MG63 (cell line): Measurements from ENCODE around the gene TBL3. TPM values are rescaled to one million over a fixed set of nuclear protein-coding genes. Genes with fewer than 3 reads are reported as not detected.

ENCODE experiments used
- DNase-seq: peaks from one replicate; pipeline ENCODE4 v3.0.0-alpha.2; 2020
- H3K27me3 ChIP-seq: fragments of 250-450 bp; sonication (Bioruptor Pico); 2 replicates; pipeline ENCODE4 v1.5.1; 2020; ENCODE audit warnings: mild to moderate bottlenecking, moderate library complexity
- H3K36me3 ChIP-seq: fragments of 250-450 bp; sonication (Bioruptor Pico); 2 replicates; pipeline ENCODE4 v1.5.1; 2020; ENCODE audit warnings: mild to moderate bottlenecking, moderate library complexity
- H3K4me3 ChIP-seq: fragments of 250-450 bp; sonication (Bioruptor Pico); 2 replicates; pipeline ENCODE4 v1.5.1; 2020; ENCODE audit warnings: mild to moderate bottlenecking, moderate library complexity
- H3K9me3 ChIP-seq: fragments of 250-450 bp; sonication (Bioruptor Pico); 2 replicates; pipeline ENCODE4 v1.5.1; 2020; ENCODE audit warnings: mild to moderate bottlenecking, moderate library complexity
- total RNA-seq: library from RNA; depleted of rRNA; stranded (reverse); fragments of >200 nt; shearing (Covaris generic); gene quantifications from 2 replicates; pipeline ENCODE4 v1.2.3, GENCODE V29; 2014; ENCODE audit warnings: low replicate concordance

The TBL3 gene
- total RNA-seq, 1 experiment from 2014 or later: 75.4 TPM

DNA sequence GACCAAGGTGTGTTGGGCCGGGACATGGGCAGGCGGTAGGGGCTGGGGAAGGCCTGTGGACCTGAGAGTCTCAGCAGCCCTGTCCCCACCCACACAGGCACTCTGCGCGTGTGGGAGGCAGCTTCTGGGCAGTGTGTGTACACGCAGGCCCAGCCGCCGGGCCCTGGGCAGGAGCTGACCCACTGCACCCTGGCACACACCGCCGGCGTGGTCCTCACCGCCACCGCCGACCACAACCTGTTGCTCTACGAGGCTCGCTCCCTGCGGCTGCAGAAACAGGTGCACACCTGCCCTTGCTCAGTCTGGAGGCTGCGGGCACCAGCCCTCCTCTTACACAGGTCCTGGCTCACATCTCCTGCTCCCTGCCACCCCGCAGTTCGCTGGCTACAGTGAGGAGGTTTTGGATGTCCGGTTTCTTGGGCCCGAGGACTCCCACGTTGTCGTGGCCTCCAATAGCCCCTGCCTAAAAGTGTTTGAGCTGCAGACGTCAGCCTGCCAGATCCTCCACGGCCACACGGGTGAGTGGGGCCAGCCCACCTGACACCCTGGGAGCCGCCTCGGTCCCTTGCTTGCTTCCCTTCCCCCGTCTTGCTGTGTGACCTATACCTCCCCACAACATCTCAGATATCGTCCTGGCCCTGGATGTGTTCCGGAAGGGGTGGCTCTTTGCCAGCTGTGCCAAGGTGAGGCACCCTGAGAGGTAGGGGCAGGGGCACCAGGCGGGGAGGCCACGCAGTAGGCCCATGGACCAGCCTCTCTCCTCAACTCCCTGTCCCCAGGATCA is 3.8 kb downstream of the TBL3 start:
- no peak overlapping the region for H3K4me3 ChIP-seq
- no peak for DNase-seq
- peaks cover 8% of the 10 kb centered on the region for H3K27me3 ChIP-seq
- H3K9me3 ChIP-seq: no peaks in the 10 kb centered on the region
- peaks cover 43% of the 10 kb centered on the region for H3K36me3 ChIP-seq

GRCh38 chr16:1976216-1976520 is 4.3 kb downstream of the TBL3 start:
- H3K36me3 ChIP-seq: peaks cover 43% of the 10 kb centered on the region
- H3K4me3 ChIP-seq: no peak overlapping the region
- no peaks in the 10 kb centered on the region for H3K9me3 ChIP-seq
- DNase-seq: no peak
- H3K27me3 ChIP-seq: peaks cover 13% of the 10 kb centered on the region

DNA sequence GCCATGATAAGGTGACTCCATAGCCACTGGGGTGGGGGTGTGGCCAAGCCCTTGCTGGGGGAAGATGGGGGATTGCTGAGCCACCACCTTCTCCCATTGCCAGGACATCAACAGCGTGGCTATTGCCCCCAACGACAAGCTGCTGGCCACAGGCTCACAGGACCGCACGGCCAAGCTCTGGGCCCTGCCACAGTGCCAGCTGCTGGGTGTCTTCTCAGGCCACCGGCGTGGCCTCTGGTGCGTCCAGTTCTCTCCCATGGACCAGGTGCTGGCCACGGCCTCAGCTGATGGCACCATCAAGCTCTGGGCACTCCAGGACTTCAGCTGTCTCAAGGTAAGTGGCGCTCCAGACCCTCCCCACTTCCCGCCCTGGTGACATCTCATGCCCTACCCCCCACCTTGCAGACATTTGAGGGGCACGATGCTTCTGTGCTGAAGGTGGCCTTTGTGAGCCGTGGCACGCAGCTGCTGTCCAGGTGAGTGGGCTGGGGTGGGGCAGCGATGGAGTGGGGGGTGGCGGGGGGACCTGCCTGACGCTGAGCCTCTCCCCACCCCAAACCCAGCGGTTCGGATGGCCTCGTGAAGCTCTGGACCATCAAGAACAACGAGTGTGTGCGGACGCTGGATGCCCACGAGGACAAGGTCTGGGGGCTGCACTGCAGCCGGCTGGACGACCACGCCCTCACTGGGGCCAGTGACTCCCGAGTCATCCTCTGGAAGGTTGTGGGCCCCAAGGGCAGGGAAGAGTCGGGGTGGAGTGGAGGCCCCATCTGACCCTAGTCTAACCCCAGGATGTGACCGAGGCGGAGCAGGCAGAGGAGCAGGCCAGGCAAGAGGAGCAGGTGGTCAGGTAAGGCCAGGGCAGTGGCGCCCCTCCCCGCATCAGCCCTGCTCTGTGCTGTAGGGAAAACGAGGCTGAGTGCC is 5.4 kb downstream of the TBL3 start:
- Histone ChIP-seq H3K9me3 (no peaks in the 10 kb centered on the region), H3K27me3 (peaks cover 19% of the 10 kb centered on the region), H3K36me3 (peaks cover 43% of the 10 kb centered on the region), H3K4me3 (no peak overlapping the region)
- DNase-seq: no peak

DNA sequence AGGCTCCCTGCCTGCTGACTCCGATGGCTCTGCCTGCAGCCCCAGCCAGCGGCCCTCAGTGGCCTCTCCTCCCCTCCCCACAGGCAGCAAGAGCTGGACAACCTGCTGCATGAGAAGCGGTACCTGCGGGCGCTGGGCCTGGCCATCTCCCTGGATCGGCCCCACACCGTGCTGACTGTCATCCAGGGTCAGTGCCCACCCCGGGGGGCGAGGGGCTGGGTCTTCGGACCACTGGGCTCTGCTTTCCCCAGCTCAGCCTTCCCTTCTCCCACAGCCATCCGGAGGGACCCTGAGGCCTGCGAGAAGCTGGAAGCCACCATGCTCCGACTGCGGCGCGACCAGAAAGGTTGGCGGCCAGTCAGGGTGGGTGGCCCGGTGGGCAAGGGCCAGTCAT is 6.0 kb downstream of the TBL3 start:
- peaks cover 19% of the 10 kb centered on the region for H3K27me3 ChIP-seq
- H3K4me3 ChIP-seq: no peak overlapping the region
- DNase-seq: no peak
- no peaks in the 10 kb centered on the region for H3K9me3 ChIP-seq
- H3K36me3 ChIP-seq: peaks cover 43% of the 10 kb centered on the region

DNA sequence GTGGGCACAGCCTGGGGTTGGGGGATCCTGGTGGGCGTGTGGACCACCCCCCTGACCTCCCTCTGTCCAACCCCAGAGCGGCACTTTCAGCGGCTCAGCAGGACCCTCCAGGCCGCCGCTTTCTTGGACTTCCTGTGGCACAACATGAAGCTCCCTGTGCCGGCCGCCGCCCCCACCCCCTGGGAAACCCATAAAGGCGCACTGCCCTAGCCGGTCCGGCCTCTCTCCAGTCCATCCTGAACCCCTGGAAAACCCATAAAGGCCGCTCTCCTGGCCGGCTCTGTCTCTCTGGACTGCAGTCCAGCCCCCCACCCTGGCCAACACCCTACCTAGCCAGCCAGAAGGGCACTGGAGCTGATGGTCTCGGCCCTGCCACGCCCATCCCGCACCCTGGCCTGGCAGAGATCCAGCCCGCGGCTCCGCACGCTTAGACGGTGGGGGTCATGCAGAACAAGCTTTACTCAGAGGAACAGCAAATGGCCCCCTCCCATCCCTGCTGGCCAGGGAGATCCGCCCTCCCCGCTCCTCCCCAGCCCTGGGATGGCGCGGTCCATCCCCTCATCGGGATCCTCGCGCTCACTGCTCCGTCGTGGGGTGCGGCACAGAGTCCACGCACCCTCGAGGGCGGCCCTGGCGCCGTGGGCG is 6.7 kb downstream of the TBL3 start:
- no peaks in the 10 kb centered on the region for H3K9me3 ChIP-seq
- no peak overlapping the region for H3K4me3 ChIP-seq
- peaks cover 21% of the 10 kb centered on the region for H3K27me3 ChIP-seq
- peaks cover 41% of the 10 kb centered on the region for H3K36me3 ChIP-seq
- DNase-seq: no peak

DNA sequence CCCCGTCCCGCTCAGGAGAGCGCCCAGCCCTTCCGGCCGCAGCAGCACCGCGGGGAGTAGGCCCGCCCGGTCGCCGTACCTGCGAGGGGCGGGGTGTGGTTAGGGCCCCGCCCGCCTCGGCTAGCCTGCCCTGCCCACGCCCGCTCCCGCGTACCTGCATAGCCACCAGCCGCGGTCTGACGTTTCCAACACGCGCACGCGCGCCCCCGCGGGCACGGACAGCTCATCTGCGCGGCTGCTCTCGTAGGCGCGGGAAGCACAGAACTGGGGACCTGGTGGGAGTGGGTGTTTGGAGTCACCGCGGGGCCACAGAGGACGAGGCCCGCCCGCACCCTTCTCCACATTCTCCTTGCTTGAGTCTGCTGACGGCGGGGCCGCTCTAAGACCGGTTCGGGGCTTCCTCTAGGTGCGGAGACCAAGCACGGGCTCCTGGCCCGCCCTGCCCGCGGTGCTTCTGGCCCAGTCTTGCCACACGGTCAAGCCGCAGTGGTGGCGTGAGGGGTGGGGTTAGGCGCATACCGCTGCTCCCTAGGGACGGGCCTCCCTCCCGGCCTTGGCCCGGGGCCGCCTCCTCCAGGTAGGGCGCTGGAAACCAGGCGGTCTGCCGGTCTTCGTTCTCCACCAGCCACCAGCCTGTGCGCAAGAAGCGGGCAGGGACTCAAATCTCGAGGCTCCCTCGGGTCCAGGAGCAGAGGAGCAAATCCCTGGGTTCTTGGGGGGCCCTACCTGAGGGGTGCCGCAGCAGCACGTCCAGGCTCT is 7.6 kb downstream of the TBL3 start:
- no peak for DNase-seq
- no peaks in the 10 kb centered on the region for H3K9me3 ChIP-seq
- H3K27me3 ChIP-seq: peaks cover 21% of the 10 kb centered on the region
- no peak overlapping the region for H3K4me3 ChIP-seq
- peaks cover 36% of the 10 kb centered on the region for H3K36me3 ChIP-seq

DNA sequence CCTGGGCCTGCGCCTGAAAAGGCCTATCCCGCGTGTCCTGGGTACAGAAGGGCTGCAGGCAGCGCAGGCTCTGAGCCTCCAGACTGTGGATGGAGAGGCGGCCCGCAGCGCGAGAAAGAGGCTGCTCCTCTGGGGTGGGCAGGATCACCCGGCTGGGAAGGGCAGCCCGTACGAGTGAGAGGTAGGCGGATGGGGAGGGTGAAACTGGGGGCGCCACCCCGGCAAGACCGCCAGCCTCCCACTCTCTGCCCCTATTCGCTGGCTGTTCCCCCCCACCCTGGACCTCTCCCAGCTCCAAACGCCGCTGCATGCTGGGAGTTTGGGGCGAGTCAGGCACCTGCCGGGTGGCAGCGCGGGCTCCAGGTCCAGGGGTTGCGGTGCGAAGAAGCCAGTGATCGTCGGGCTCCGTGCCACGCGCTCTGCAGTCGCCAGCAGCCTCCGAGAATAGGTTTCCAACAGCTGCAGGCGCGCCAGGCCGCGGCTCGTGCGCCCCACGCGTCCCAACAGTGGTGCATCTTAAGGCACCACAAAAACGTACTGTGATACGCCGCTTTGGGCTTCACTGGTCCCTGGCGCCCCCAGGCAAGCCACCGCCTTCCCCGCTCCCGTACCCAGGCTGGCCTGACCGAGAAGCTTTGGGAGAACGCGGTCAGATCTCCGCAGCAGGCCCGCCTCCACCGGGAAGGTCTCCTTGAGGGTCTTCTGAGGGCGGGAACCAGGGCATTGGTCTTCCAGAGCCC is 8.3 kb downstream of the TBL3 start:
- Histone ChIP-seq H3K36me3 (peaks cover 32% of the 10 kb centered on the region), H3K27me3 (peaks cover 21% of the 10 kb centered on the region), H3K4me3 (no peak overlapping the region), H3K9me3 (no peaks in the 10 kb centered on the region)
- no peak for DNase-seq

DNA sequence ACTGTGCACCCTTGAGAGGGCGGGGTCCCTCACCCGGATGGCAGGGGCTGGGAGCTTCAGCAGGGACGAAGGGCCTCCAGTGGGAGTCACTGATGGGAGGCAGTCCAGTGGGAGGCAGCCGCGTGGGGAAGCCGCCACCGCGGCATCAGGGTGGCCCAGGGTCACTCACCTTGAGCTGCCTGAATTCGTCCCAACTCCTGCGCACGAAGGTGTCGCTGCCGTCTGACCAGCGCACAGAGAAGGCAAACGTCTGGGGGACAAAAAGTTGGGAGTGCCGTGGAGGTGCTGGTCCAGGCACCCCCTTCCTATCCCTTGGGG is 8.9 kb downstream of the TBL3 start:
- Histone ChIP-seq H3K4me3 (no peak overlapping the region), H3K9me3 (no peaks in the 10 kb centered on the region), H3K27me3 (peaks cover 21% of the 10 kb centered on the region), H3K36me3 (peaks cover 32% of the 10 kb centered on the region)
- DNase-seq: no peak

DNA sequence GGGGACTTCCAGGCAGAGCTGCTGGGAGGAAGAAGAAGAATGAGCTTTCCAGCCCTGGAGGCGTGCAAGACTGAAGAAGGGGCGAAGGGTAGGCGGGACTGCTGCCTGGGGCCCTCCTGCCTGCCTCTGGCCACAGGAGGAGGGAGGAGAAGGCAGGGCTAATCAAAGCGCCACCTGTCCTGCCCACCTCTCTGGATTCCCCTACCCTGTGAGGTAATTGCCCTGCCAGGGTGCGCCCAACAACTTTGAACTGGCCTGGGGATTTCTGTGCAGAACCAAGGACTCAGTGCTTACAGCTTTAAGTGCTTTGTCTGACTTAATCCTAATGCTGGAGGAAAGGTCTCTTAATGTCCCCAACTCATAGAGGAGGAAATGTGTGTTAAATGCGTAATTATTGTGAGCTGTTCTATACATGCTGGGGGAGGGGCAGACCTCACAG is 9.6 kb downstream of the TBL3 start, which contains the start of gene NOXO1:
NOXO1 (minus strand) TSS at position 72 of the 439 bp plus-strand sequence. CDS start 290 bp downstream, outside the sequence.
- no peak for DNase-seq
- peaks cover 32% of the 10 kb centered on the region for H3K36me3 ChIP-seq

GRCh38 chr16:1982013-1982433 is 10.2 kb downstream of the TBL3 start:
- Histone ChIP-seq H3K4me3 (no peak overlapping the region), H3K27me3 (peaks cover 21% of the 10 kb centered on the region), H3K9me3 (no peaks in the 10 kb centered on the region), H3K36me3 (peaks cover 36% of the 10 kb centered on the region)
- no peak for DNase-seq

More for the DNA sequence above, 9.6 kb downstream of the TBL3 start, which contains the start of gene NOXO1:
- Histone ChIP-seq H3K4me3 (no peak within 1 kb of the TSS), H3K27me3 (peaks cover 21% of the 10 kb centered on the region), H3K9me3 (no peaks in the 10 kb centered on the region)

GRCh38 chr16:1982991-1983543 is 11.2 kb downstream of the TBL3 start:
- H3K4me3 ChIP-seq: peak overlapping the region; percentile 67
- no peak for DNase-seq
- H3K27me3 ChIP-seq: peaks cover 21% of the 10 kb centered on the region
- H3K36me3 ChIP-seq: peaks cover 30% of the 10 kb centered on the region
- no peaks in the 10 kb centered on the region for H3K9me3 ChIP-seq

GRCh38 chr16:1983544-1984346 is 11.9 kb downstream of the TBL3 start, which contains the start of gene GFER:
Gene GFER, plus strand, starts transcription at chr16:1984193. Its CDS starts 26 bp downstream, at chr16:1984219.
- Histone ChIP-seq H3K4me3 (peak within 1 kb of the TSS; percentile 67), H3K36me3 (peaks cover 24% of the 10 kb centered on the region), H3K9me3 (no peaks in the 10 kb centered on the region), H3K27me3 (peaks cover 21% of the 10 kb centered on the region)
- DNase-seq: peak; percentile 95

DNA sequence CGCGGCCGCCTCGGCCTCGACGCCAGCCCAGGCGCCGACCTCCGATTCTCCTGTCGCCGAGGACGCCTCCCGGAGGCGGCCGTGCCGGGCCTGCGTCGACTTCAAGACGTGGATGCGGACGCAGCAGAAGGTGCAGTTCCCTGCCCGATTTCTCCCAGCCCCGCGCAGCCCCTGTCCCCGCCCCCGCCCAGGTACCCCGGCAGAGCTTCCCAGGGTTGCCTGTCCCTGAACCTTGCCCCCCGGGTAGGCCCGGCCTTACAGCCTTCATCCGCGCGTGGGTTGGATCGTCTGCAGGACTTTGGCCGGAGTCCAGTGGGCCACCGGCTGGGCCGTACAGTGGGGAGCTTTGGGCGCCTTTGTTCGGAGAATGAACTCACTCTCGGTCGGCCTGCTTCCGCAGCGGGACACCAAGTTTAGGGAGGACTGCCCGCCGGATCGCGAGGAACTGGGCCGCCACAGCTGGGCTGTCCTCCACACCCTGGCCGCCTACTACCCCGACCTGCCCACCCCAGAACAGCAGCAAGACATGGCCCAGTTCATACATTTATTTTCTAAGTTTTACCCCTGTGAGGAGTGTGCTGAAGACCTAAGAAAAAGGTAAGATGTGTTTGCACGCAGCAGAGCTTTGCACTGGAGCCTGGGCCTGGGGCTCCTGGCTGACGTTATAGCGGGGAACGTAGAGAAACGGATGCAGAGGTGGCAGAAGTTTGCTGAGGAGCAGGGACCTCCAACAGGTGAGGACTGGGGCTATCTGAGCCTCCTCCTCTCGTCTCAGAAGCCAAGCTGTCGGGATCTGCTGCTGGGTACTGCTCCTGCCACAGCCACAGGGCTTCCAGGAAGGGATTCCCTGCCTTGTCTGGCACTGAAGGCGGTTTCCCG is 12.7 kb downstream of the TBL3 start:
- H3K9me3 ChIP-seq: no peaks in the 10 kb centered on the region
- peaks cover 23% of the 10 kb centered on the region for H3K36me3 ChIP-seq
- H3K4me3 ChIP-seq: peak overlapping the region; percentile 67
- DNase-seq: peak; percentile 47
- peaks cover 21% of the 10 kb centered on the region for H3K27me3 ChIP-seq
